SK-N-SH treated with all-trans-retinoic acid at 6 μM for 48 hours (cell line): Measurements from ENCODE around the gene SLC35F5.
"Not testable (repeated sequence)": the region's sequence is repeated elsewhere in the genome, so short reads cannot be mapped to it uniquely, and the experiment has no call there.

Source experiments
- ARNTL ChIP-seq: fragments of 450-650 bp; formaldehyde crosslinking; IDR thresholded peaks from 2 replicates; pipeline ENCODE4 v1.5.0; 2020; ENCODE audit warnings: low read depth, mild to moderate bottlenecking, moderate library complexity, borderline replicate concordance
- BACH2 ChIP-seq: fragments of 250-450 bp; sonication (Bioruptor Pico); IDR thresholded peaks from 2 replicates; pipeline ENCODE4 v1.9.0; 2021; ENCODE audit warnings: mild to moderate bottlenecking, borderline replicate concordance
- ESRRG ChIP-seq: fragments of 250-450 bp; sonication (Bioruptor Pico); IDR thresholded peaks from 2 replicates; pipeline ENCODE4 v1.6.1; 2021; ENCODE audit warnings: mild to moderate bottlenecking
- ISL1 ChIP-seq: fragments of 250-450 bp; sonication (Bioruptor Pico); IDR thresholded peaks from 2 replicates; pipeline ENCODE4 v2.1.2; 2022; ENCODE audit warnings: mild to moderate bottlenecking, moderate library complexity
- PPARA ChIP-seq: fragments of 250-450 bp; sonication (Bioruptor Pico); IDR thresholded peaks from 2 replicates; pipeline ENCODE4 v1.5.0; 2020; ENCODE audit warnings: mild to moderate bottlenecking, borderline replicate concordance
- ZC3H10 ChIP-seq: fragments of 250-450 bp; sonication (Bioruptor Pico); IDR thresholded peaks from 2 replicates; pipeline ENCODE4 v1.5.1; 2021; ENCODE audit warnings: mild to moderate bottlenecking, moderate library complexity
- ZFP3 ChIP-seq: fragments of 250-450 bp; sonication (Bioruptor Pico); IDR thresholded peaks from 2 replicates; pipeline ENCODE4 v1.5.0; 2020; ENCODE audit warnings: mild to moderate bottlenecking, moderate library complexity
- ZNF565 ChIP-seq: fragments of 450-650 bp; formaldehyde crosslinking; conservative IDR thresholded peaks from 2 replicates; pipeline ENCODE4 v1.5.0; 2020; ENCODE audit warnings: low read depth, mild to moderate bottlenecking, moderate library complexity
- ZNF70 ChIP-seq: fragments of 450-650 bp; formaldehyde crosslinking; IDR thresholded peaks from 2 replicates; pipeline ENCODE4 v1.5.0; 2020; ENCODE audit warnings: mild to moderate bottlenecking, moderate library complexity
- TF ChIP-seq, protein P1 (sequence below): fragments of 250-450 bp; sonication (Bioruptor Pico); IDR thresholded peaks from 2 replicates; pipeline ENCODE4 v1.5.1; 2020; ENCODE audit warnings: low read depth, mild to moderate bottlenecking, moderate library complexity
- TF ChIP-seq, protein P2 (sequence below): fragments of 250-450 bp; sonication (Bioruptor Pico); IDR thresholded peaks from 2 replicates; pipeline ENCODE4 v1.5.0; 2020; ENCODE audit warnings: mild to moderate bottlenecking, moderate library complexity
- TF ChIP-seq, protein P3 (sequence below): fragments of 250-450 bp; sonication (Bioruptor Pico); IDR thresholded peaks from 2 replicates; pipeline ENCODE4 v1.8.0; 2021; ENCODE audit warnings: low read depth, mild to moderate bottlenecking, moderate library complexity, borderline replicate concordance
- TF ChIP-seq, protein P4 (sequence below): fragments of 250-450 bp; sonication (Bioruptor Pico); IDR thresholded peaks from 2 replicates; pipeline ENCODE4 v1.5.1; 2021; ENCODE audit warnings: mild to moderate bottlenecking, moderate library complexity

DNA sequence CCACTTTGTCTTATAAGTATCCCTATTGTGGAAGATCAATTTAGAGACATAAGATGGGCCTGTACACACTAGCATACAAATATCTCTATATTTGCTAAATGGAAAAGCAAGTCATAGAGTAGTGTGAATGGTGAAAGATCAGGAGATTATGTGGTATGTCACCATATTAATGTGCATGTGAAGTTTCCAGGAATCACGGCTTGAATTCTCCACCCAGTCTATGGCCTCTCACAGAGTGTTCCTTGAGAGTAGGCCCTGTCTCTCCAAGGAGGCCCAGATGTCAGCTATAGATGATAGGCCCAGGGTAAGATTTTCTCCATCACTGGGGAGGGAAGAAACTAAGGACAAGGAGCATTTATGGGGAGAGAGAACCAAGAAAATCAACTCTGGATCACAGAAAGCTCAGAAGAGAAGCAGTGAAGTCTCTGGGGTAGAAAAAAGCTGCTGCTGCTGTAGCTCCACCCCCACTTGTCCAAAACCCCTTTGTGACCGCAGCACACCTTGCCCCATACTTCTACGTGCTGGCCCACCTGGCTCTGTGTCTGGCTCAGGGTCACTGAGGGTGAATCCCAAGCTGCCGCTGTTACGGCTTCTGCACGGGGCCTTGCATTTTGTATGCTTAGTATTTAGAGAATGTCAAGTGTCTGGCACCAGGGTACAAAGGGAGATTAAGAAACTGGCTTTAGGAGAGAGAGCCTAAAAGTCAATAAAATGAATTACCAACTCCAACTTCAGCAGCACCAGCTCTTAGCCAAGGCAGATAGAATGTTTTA is 91.5 kb downstream of the SLC35F5 start:
- TF ChIP-seq PPARA; ZC3H10 (CRISPR knock-in tag); ARNTL (CRISPR knock-in tag); ZFP3 (CRISPR knock-in tag); ZNF565 (CRISPR knock-in tag); ZNF70 (CRISPR knock-in tag); ISL1; BACH2; ESRRG (CRISPR knock-in tag): not testable (repeated sequence)
- TF ChIP-seq, protein P1, sequence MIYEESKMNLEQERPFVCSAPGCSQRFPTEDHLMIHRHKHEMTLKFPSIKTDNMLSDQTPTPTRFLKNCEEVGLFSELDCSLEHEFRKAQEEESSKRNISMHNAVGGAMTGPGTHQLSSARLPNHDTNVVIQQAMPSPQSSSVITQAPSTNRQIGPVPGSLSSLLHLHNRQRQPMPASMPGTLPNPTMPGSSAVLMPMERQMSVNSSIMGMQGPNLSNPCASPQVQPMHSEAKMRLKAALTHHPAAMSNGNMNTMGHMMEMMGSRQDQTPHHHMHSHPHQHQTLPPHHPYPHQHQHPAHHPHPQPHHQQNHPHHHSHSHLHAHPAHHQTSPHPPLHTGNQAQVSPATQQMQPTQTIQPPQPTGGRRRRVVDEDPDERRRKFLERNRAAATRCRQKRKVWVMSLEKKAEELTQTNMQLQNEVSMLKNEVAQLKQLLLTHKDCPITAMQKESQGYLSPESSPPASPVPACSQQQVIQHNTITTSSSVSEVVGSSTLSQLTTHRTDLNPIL = not testable (repeated sequence)
- TF ChIP-seq, protein P2, sequence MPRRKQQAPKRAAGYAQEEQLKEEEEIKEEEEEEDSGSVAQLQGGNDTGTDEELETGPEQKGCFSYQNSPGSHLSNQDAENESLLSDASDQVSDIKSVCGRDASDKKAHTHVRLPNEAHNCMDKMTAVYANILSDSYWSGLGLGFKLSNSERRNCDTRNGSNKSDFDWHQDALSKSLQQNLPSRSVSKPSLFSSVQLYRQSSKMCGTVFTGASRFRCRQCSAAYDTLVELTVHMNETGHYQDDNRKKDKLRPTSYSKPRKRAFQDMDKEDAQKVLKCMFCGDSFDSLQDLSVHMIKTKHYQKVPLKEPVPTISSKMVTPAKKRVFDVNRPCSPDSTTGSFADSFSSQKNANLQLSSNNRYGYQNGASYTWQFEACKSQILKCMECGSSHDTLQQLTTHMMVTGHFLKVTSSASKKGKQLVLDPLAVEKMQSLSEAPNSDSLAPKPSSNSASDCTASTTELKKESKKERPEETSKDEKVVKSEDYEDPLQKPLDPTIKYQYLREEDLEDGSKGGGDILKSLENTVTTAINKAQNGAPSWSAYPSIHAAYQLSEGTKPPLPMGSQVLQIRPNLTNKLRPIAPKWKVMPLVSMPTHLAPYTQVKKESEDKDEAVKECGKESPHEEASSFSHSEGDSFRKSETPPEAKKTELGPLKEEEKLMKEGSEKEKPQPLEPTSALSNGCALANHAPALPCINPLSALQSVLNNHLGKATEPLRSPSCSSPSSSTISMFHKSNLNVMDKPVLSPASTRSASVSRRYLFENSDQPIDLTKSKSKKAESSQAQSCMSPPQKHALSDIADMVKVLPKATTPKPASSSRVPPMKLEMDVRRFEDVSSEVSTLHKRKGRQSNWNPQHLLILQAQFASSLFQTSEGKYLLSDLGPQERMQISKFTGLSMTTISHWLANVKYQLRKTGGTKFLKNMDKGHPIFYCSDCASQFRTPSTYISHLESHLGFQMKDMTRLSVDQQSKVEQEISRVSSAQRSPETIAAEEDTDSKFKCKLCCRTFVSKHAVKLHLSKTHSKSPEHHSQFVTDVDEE (CRISPR knock-in tag) = not testable (repeated sequence)
- TF ChIP-seq, protein P3, sequence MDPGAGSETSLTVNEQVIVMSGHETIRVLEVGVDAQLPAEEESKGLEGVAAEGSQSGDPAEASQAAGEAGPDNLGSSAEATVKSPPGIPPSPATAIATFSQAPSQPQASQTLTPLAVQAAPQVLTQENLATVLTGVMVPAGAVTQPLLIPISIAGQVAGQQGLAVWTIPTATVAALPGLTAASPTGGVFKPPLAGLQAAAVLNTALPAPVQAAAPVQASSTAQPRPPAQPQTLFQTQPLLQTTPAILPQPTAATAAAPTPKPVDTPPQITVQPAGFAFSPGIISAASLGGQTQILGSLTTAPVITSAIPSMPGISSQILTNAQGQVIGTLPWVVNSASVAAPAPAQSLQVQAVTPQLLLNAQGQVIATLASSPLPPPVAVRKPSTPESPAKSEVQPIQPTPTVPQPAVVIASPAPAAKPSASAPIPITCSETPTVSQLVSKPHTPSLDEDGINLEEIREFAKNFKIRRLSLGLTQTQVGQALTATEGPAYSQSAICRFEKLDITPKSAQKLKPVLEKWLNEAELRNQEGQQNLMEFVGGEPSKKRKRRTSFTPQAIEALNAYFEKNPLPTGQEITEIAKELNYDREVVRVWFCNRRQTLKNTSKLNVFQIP (CRISPR knock-in tag) = not testable (repeated sequence)
- TF ChIP-seq, protein P4, sequence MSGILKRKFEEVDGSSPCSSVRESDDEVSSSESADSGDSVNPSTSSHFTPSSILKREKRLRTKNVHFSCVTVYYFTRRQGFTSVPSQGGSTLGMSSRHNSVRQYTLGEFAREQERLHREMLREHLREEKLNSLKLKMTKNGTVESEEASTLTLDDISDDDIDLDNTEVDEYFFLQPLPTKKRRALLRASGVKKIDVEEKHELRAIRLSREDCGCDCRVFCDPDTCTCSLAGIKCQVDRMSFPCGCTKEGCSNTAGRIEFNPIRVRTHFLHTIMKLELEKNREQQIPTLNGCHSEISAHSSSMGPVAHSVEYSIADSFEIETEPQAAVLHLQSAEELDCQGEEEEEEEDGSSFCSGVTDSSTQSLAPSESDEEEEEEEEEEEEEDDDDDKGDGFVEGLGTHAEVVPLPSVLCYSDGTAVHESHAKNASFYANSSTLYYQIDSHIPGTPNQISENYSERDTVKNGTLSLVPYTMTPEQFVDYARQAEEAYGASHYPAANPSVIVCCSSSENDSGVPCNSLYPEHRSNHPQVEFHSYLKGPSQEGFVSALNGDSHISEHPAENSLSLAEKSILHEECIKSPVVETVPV = not testable (repeated sequence)
